Esophagus squamous epithelium (tissue), 4 donors: ENCODE data around the gene GPR12.

Experiments used
- POLR2A ChIP-seq, 4 donors: fragments of 450-650 bp; IDR thresholded peaks; one replicate each; pipeline ENCODE4 v1.6.1; 2017; ENCODE audit warnings: antibody characterized with exemption in 4 of 4, mild to moderate bottlenecking in 4 of 4, moderate library complexity in 3 of 4
- TF ChIP-seq, protein P1 (sequence below), 6 experiments: fragments of 450-650 bp in 4 of 6; fragments of 200-600 bp in 2 of 6; sonication (generic) in 2 of 6; IDR thresholded peaks; one replicate each; pipeline ENCODE4 v1.5.1; 2016 to 2019; ENCODE audit warnings: antibody characterized with exemption in 6 of 6, mild to moderate bottlenecking in 4 of 6, moderate library complexity in 4 of 6

DNA sequence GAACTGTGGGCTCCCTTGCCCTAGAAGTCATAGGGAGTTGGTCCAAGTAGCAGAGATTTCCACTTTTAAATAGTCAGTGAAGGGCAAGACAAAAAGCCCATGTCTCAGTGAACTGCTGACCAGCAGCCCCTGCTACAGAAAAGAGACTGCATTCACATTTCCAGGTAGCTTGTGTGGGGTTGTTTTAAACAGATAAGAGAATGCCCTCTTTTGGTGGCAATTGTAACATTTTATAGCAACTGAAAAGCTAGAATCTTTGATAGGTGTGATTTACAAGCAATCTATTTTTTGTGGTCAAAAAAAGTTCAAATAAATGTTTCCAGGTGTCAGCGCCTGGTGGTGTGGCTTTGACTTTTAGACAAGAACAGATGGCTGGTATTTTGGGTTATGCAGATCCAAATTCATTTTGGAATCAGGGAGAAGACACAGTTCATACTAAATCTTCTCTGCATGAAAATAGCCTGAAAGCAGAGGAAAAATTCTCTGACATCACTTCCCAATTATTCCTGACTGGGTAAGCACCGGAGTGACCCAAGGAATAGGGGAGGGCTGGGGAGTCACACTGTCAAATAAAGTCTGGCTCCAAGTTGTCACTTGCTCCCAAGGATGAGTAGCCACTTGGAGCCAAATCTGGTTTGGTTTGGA is 26.2 kb upstream of the GPR12 start:
- TF ChIP-seq, protein P1, sequence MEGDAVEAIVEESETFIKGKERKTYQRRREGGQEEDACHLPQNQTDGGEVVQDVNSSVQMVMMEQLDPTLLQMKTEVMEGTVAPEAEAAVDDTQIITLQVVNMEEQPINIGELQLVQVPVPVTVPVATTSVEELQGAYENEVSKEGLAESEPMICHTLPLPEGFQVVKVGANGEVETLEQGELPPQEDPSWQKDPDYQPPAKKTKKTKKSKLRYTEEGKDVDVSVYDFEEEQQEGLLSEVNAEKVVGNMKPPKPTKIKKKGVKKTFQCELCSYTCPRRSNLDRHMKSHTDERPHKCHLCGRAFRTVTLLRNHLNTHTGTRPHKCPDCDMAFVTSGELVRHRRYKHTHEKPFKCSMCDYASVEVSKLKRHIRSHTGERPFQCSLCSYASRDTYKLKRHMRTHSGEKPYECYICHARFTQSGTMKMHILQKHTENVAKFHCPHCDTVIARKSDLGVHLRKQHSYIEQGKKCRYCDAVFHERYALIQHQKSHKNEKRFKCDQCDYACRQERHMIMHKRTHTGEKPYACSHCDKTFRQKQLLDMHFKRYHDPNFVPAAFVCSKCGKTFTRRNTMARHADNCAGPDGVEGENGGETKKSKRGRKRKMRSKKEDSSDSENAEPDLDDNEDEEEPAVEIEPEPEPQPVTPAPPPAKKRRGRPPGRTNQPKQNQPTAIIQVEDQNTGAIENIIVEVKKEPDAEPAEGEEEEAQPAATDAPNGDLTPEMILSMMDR (IDR thresholded peaks at IDR 0.05): no peak
- no peak for TF ChIP-seq POLR2A (IDR thresholded peaks at IDR 0.05)
